Endothelial cell of umbilical vein (primary cell): ENCODE data around the gene NAP1L4. TPM values are rescaled to one million over a fixed set of nuclear protein-coding genes. Genes with fewer than 3 reads are reported as not detected.

Experiments used
- BruUV-seq: library from RNA; stranded (reverse); fragments of 400-500 nt; replicated peaks from 2 replicates; lab custom pipeline; 2021; lab: Mats Ljungman, UMichigan
- CTCF ChIA-PET: fragments of 300-600, 350-600 bp; sonication (Branson Sonifier 250); formaldehyde crosslinking; loops from one replicate; lab custom pipeline; 2021; ENCODE audit warnings: antibody characterized with exemption, inconsistent platforms; lab: Charles Lee
- POLR2A ChIA-PET: fragments of 300-600, 350-600 bp; sonication (Branson Sonifier 250); formaldehyde crosslinking; loops from one replicate; lab custom pipeline; 2021; ENCODE audit warnings: antibody characterized with exemption, inconsistent platforms; lab: Charles Lee
- DNase-seq: peaks from one replicate; pipeline ENCODE4 v3.0.0-alpha.2; 2011; ENCODE audit warnings: low read depth, low spot score
- FAIRE-seq: peaks from 2 replicates; lab custom pipeline; 2011; peaks lifted over from hg19 to GRCh38; lab: Jason Lieb, UNC
- H2AFZ ChIP-seq: 2 replicates; pipeline ENCODE4 v1.6.0; 2012; ENCODE audit warnings: low read depth, low read length, control low read depth, inconsistent platforms
- H3K27ac ChIP-seq: 2 replicates; pipeline ENCODE4 v1.5.1; 2011; ENCODE audit warnings: low read depth, mild to moderate bottlenecking, control low read depth, low read length, moderate library complexity; ENCODE audit not compliant: insufficient read depth
- H3K27me3 ChIP-seq, 2 experiments: 2 replicates each; pipeline versions ENCODE4 v1.6.0 to v1.6.1; 2011; ENCODE audit warnings: low read length in 2 of 2, mixed read lengths in 1 of 2; ENCODE audit not compliant: control insufficient read depth in 2 of 2, insufficient read depth in 2 of 2
- H3K36me3 ChIP-seq, 2 experiments: 2 replicates in 1 of 2; 3 replicates in 1 of 2; pipeline ENCODE4 v1.5.1; 2011; ENCODE audit warnings: low read length in 2 of 2, mild to moderate bottlenecking in 1 of 2, moderate library complexity in 1 of 2; ENCODE audit not compliant: control insufficient read depth in 2 of 2, insufficient read depth in 2 of 2; ENCODE audit errors: extremely low read depth in 1 of 2
- H3K4me1 ChIP-seq: 3 replicates; pipeline ENCODE4 v1.5.1; 2011; ENCODE audit warnings: mild to moderate bottlenecking, low read length; ENCODE audit not compliant: control insufficient read depth, insufficient read depth; ENCODE audit errors: extremely low read depth
- H3K4me2 ChIP-seq: 2 replicates; pipeline ENCODE4 v1.6.1; 2011; ENCODE audit warnings: low read length, control low read depth, mixed read lengths; ENCODE audit not compliant: insufficient read depth
- H3K4me3 ChIP-seq, 3 experiments: fragments of 200-600 bp in 1 of 3; sonication (generic), shearing (Covaris generic) in 1 of 3; replicated peaks in 1 of 3; 2 replicates each; pipeline ENCODE4 v1.5.1; 2011 to 2016; ENCODE audit warnings: control low read depth in 3 of 3, low read length in 3 of 3, mild to moderate bottlenecking in 2 of 3, inconsistent platforms in 1 of 3, low read depth in 1 of 3, moderate library complexity in 1 of 3; ENCODE audit not compliant: insufficient read depth in 1 of 3
- H3K79me2 ChIP-seq: 2 replicates; pipeline ENCODE4 v1.6.0; 2012; ENCODE audit warnings: low read length, inconsistent platforms; ENCODE audit not compliant: control insufficient read depth, insufficient read depth
- H3K9ac ChIP-seq: replicated peaks from 2 replicates; pipeline ENCODE3; 2011; ENCODE audit warnings: low read length, control low read depth; ENCODE audit not compliant: insufficient read depth; ENCODE audit errors: extremely low read depth
- H3K9me1 ChIP-seq: replicated peaks from 3 replicates; pipeline ENCODE4 v1.6.0; 2011; ENCODE audit warnings: mild to moderate bottlenecking, low read length; ENCODE audit not compliant: control insufficient read depth, insufficient read depth; ENCODE audit errors: extremely low read depth
- H3K9me3 ChIP-seq: replicated peaks from 2 replicates; pipeline ENCODE4 v1.5.1; 2012; ENCODE audit warnings: low read length, inconsistent platforms; ENCODE audit not compliant: control insufficient read depth, insufficient read depth
- H4K20me1 ChIP-seq: replicated peaks from 2 replicates; pipeline ENCODE3; 2011; ENCODE audit warnings: mild to moderate bottlenecking, low read length; ENCODE audit not compliant: control insufficient read depth, insufficient read depth; ENCODE audit errors: extremely low read depth
- CTCF ChIP-seq, 2 donors: IDR thresholded peaks; 1 replicate in 1 of 2; 2 replicates in 1 of 2; pipeline ENCODE4 v1.5.1; 2011; ENCODE audit warnings: low read length in 2 of 2, mild to moderate bottlenecking in 2 of 2, moderate library complexity in 2 of 2, control low read depth in 1 of 2, inconsistent platforms in 1 of 2, low read depth in 1 of 2; ENCODE audit not compliant: insufficient read depth in 1 of 2; ENCODE audit errors: extremely low read depth in 1 of 2
- EZH2 ChIP-seq: IDR thresholded peaks from 2 replicates; pipeline ENCODE4 v1.6.1; 2012; ENCODE audit warnings: borderline replicate concordance, low read depth, mild to moderate bottlenecking, moderate library complexity, low read length, inconsistent platforms; ENCODE audit not compliant: severe bottlenecking
- FOS ChIP-seq: IDR thresholded peaks from 2 replicates; pipeline ENCODE4 v1.6.1; 2011; ENCODE audit warnings: mild to moderate bottlenecking, low read length, moderate library complexity, borderline replicate concordance; ENCODE audit not compliant: insufficient read depth
- GATA2 ChIP-seq: IDR thresholded peaks from 2 replicates; pipeline ENCODE4 v1.7.0; 2011; ENCODE audit warnings: low read depth, mild to moderate bottlenecking, moderate library complexity, mixed read lengths, low read length; ENCODE audit not compliant: insufficient read length, insufficient read depth
- JUN ChIP-seq: IDR thresholded peaks from 2 replicates; pipeline ENCODE4 v1.6.1; 2011; ENCODE audit warnings: borderline replicate concordance, low read depth; ENCODE audit not compliant: insufficient read length, insufficient read depth
- MAX ChIP-seq: IDR thresholded peaks from 2 replicates; pipeline ENCODE4 v1.6.1; 2011; ENCODE audit not compliant: insufficient read depth, insufficient read length
- MYC ChIP-seq: IDR thresholded peaks from one replicate; pipeline ENCODE4 v1.6.1; 2011; ENCODE audit warnings: mild to moderate bottlenecking, low read depth, low read length
- POLR2A ChIP-seq: IDR thresholded peaks from 2 replicates; pipeline ENCODE4 v1.6.1; 2012; ENCODE audit warnings: low read depth, mild to moderate bottlenecking, control low read depth, low read length
- POLR2AphosphoS5 ChIP-seq: IDR thresholded peaks from 2 replicates; pipeline ENCODE4 v1.6.1; 2012; ENCODE audit warnings: low read depth, mild to moderate bottlenecking, control low read depth, low read length, moderate library complexity; ENCODE audit not compliant: insufficient read depth
- dilution Hi-C: fragments of 300-500 bp; cut with MboI; formaldehyde crosslinking; loops from one replicate; pipeline ENCODE4 v1.15.0; 2019; ENCODE audit warnings: low sequenced_read_pairs; ENCODE audit not compliant: extremely low pct_ligation_motif_present
- intact Hi-C: fragments of 100-400 bp; cut with micrococcal nuclease; formaldehyde crosslinking; loops from one replicate; pipeline ENCODE4 v1.10.0; 2022
- polyA plus RNA-seq, 4 experiments: library from polyadenylated mRNA; depleted of rRNA in 3 of 4; stranded (reverse) in 3 of 4; unstranded in 1 of 4; fragments of >200 nt; gene quantifications; 2 replicates each; pipeline versions ENCODE4 v1.2.1 to v1.2.3, GENCODE V29; 2011 to 2012; ENCODE audit warnings: missing spikeins in 1 of 4
- total RNA-seq: library from RNA; stranded (reverse); gene quantifications from 2 replicates; pipeline ENCODE4 v1.2.3, GENCODE V29; 2021

NAP1L4 gene
- total and polyA plus RNA-seq, 2 donors (not counting 3 experiments of a cell fraction or from before 2014, with no cell fraction given), result 100.0 to 177 TPM

GRCh38 chr11:2943711-2944118 is 48.4 kb downstream of the NAP1L4 start:
- Histone ChIP-seq H3K4me2 (no peak overlapping the region), H3K27ac (no peak overlapping the region), H3K79me2 (peaks cover 6% of the 10 kb centered on the region), H3K4me3 (no peak overlapping the region), H3K9ac (no peak overlapping the region), H4K20me1 (no peaks in the 10 kb centered on the region), H3K9me1 (no peaks in the 10 kb centered on the region), H2AFZ (no peak overlapping the region), H3K4me1 (peaks cover 11% of the 10 kb centered on the region), H3K27me3 (no peaks in the 10 kb centered on the region), H3K36me3 (peaks cover 12 to 26% of the 10 kb centered on the region in 2 experiments), H3K9me3 (no peaks in the 10 kb centered on the region)
- intact Hi-C loops, result no loop called here
- CTCF ChIA-PET, result no interaction called here
- POLR2A ChIA-PET, result no interaction called here
- DNase-seq, result no peak
- BruUV-seq, result no TSS peak
- TF ChIP-seq POLR2A (no peak), POLR2AphosphoS5 (no peak), EZH2 (no peak)
- dilution Hi-C loops, result no loop called here
- no peak for FAIRE-seq

- no peak for DNase-seq
- POLR2A ChIA-PET, result no interaction called here
- Histone ChIP-seq H4K20me1 (no peaks in the 10 kb centered on the region), H3K4me2 (no peak overlapping the region), H3K9me3 (no peaks in the 10 kb centered on the region), H3K27me3 (no peaks in the 10 kb centered on the region), H3K4me1 (peaks cover 11% of the 10 kb centered on the region), H3K27ac (no peak overlapping the region), H3K4me3 (no peak overlapping the region), H3K36me3 (peaks cover 10 to 20% of the 10 kb centered on the region in 2 experiments), H3K79me2 (peaks cover 5% of the 10 kb centered on the region), H2AFZ (no peak overlapping the region), H3K9ac (no peak overlapping the region), H3K9me1 (no peaks in the 10 kb centered on the region)
- no TSS peak for BruUV-seq
- dilution Hi-C loops, result no loop called here
- FAIRE-seq, result no peak
- no peak for TF ChIP-seq FOS
- TF ChIP-seq CTCF (IDR thresholded peaks at IDR 0.05; ENCODE audit: extremely low read depth in 1 of 2, insufficient read depth in 1 of 2, low read depth in 1 of 2, low read length in 2 of 2), result no peak
- TF ChIP-seq GATA2, result no peak
- TF ChIP-seq JUN, result no peak
- TF ChIP-seq POLR2A, result no peak
- no peak for TF ChIP-seq MAX
- no peak for TF ChIP-seq EZH2
- no peak for TF ChIP-seq MYC
- CTCF ChIA-PET, result interaction anchor here (1.5 kb wide), 1 partner anchor 411 kb away, joined by 10 read pairs; no protein-coding TSS in a partner anchor
- intact Hi-C loops, result no loop called here
These were observed 49.0 kb downstream of the NAP1L4 start for GRCh38 chr11:2942872-2943710.
